ENCODE results near the gene PPP1R12A. TPM values are rescaled to one million over a fixed set of nuclear protein-coding genes. Genes with fewer than 3 reads are reported as not detected.
A peak's percentile ranks its signal among the peaks of the same experiment; 100 is the strongest.
"Not testable (repeated sequence)": the region's sequence is repeated elsewhere in the genome, so short reads cannot be mapped to it uniquely, and the experiment has no call there.

PPP1R12A gene
- total RNA-seq, 2 experiments from 2014 or later, result 72.2 to 134 TPM

GRCh38 chr12:79956896-79957295, 22.0 kb upstream of the PPP1R12A start:
- POLR2A ChIA-PET, result no interaction called here

GRCh38 chr12:79955561-79955960, 20.7 kb upstream of the PPP1R12A start:
- POLR2A ChIA-PET, result no interaction called here
- CTCF ChIA-PET, result interaction anchor here (0.7 kb wide), 1 partner anchor 20 kb away, joined by 3 read pairs; no protein-coding TSS in a partner anchor
- DNase-seq (no peak), ATAC-seq (no peak)
- Mint-ChIP-seq H3K27ac (no peak overlapping the region), H3K4me1 (no peaks in the 10 kb centered on the region), H3K9me3 (ENCODE audit: low read depth) (peaks cover 11% of the 10 kb centered on the region), H3K36me3 (ENCODE audit: low read depth) (peaks cover 3% of the 10 kb centered on the region), H3K4me3 (no peak overlapping the region), H3K27me3 (peaks cover 6% of the 10 kb centered on the region)
- intact Hi-C loops (cut with DNase I, micrococcal nuclease), result no loop called here

More at GRCh38 chr12:79956896-79957295, 22.0 kb upstream of the PPP1R12A start:
- intact Hi-C loops (cut with DNase I, micrococcal nuclease), result no loop called here
- ATAC-seq, result no peak
- Mint-ChIP-seq H3K9me3 (ENCODE audit: low read depth) (peaks cover 11% of the 10 kb centered on the region), H3K27me3 (peaks cover 6% of the 10 kb centered on the region), H3K4me3 (no peak overlapping the region), H3K27ac (no peak overlapping the region), H3K4me1 (no peaks in the 10 kb centered on the region), H3K36me3 (ENCODE audit: low read depth) (peaks cover 3% of the 10 kb centered on the region)
- CTCF ChIA-PET, result no interaction called here
- DNase-seq, result no peak

- Mint-ChIP-seq H3K27me3 (peaks cover 6% of the 10 kb centered on the region), H3K9me3 (ENCODE audit: low read depth) (peaks cover 11% of the 10 kb centered on the region), H3K36me3 (ENCODE audit: low read depth) (peaks cover 3% of the 10 kb centered on the region), H3K4me3 (no peak overlapping the region), H3K4me1 (no peaks in the 10 kb centered on the region), H3K27ac (no peak overlapping the region)
- ATAC-seq, result no peak
- no peak for DNase-seq
- ChIA-PET POLR2A (no interaction called here), CTCF (no interaction called here)
- intact Hi-C loops (cut with DNase I, micrococcal nuclease), result no loop called here
Observed at GRCh38 chr12:79954037-79954610, 19.2 kb upstream of the PPP1R12A start.

GRCh38 chr12:79949098-79949497, 14.2 kb upstream of the PPP1R12A start:
- H3K36me3 Mint-ChIP-seq (ENCODE audit: low read depth), result no peaks in the 10 kb centered on the region
- no peak for DNase-seq
- H3K27me3 Mint-ChIP-seq, result peaks cover 7% of the 10 kb centered on the region
- no peak overlapping the region for H3K27ac Mint-ChIP-seq
- ChIA-PET CTCF (interaction anchor here (1.0 kb wide), 1 partner anchor 20 kb away, joined by 3 read pairs; no protein-coding TSS in a partner anchor), POLR2A (no interaction called here)
- H3K9me3 Mint-ChIP-seq (ENCODE audit: low read depth), result peaks cover 1% of the 10 kb centered on the region
- intact Hi-C loops (cut with DNase I, micrococcal nuclease), result no loop called here
- no peak for ATAC-seq
- no peaks in the 10 kb centered on the region for H3K4me1 Mint-ChIP-seq
- H3K4me3 Mint-ChIP-seq, result no peak overlapping the region

DNA sequence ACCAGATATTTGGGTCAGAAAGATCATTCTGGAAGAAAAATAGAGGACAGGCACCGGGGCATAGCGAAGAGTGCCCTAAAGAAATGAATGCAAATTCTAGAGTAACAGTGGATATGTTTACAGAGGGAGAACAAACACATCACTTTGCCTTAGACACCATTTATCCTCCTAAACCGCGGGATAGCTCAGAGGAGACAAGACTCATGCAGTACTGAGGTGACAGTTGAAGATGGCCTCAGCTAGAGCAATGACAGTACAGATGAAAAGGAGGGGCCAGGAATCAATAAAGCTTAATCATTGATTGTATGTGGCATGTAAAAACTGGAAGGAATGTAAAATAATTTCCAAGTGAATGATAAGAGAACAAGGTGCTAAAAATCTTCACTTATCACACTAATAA, 10.5 kb upstream of the PPP1R12A start:
- CTCF ChIA-PET, result interaction anchor here (0.6 to 1.0 kb wide), 2 partner anchors 231 to 325 kb away, joined by 3 read pairs; no protein-coding TSS in a partner anchor
- no peak overlapping the region for H3K27ac Mint-ChIP-seq
- POLR2A ChIA-PET, result no interaction called here
- no peaks in the 10 kb centered on the region for H3K36me3 Mint-ChIP-seq (ENCODE audit: low read depth)
- intact Hi-C loops (cut with DNase I, micrococcal nuclease), result no loop called here
- no peak overlapping the region for H3K4me3 Mint-ChIP-seq
- H3K9me3 Mint-ChIP-seq (ENCODE audit: low read depth), result no peaks in the 10 kb centered on the region
- DNase-seq (no peak), ATAC-seq (no peak)
- no peaks in the 10 kb centered on the region for H3K4me1 Mint-ChIP-seq
- H3K27me3 Mint-ChIP-seq, result peaks cover 6% of the 10 kb centered on the region

DNA sequence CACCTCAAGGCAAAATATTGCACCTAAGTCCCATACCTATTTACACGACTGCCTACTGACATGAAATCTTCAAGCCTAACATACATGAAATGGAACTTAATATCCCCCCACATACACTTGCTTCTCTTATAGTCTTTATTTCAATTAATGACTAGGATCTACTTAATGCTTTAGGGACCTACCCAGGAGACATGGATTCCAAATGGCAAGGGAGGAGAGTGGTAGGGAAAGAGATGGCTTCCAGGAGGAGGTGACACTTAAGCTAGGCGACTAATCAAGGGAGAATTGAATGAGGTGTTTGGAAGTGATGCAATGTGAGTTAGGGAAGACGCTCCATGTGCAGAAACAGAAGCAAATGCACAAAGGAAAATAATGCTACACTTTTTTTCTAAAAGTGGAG, 9.7 kb upstream of the PPP1R12A start:
- ChIA-PET CTCF (interaction anchor here (0.6 kb wide), 1 partner anchor 325 kb away, joined by 3 read pairs; no protein-coding TSS in a partner anchor), POLR2A (no interaction called here)
- H3K4me1 Mint-ChIP-seq, result no peaks in the 10 kb centered on the region
- H3K27me3 Mint-ChIP-seq, result peaks cover 6% of the 10 kb centered on the region
- H3K27ac Mint-ChIP-seq, result no peak overlapping the region
- H3K9me3 Mint-ChIP-seq (ENCODE audit: low read depth), result no peaks in the 10 kb centered on the region
- intact Hi-C loops (cut with DNase I, micrococcal nuclease), result no loop called here
- no peak overlapping the region for H3K4me3 Mint-ChIP-seq
- no peaks in the 10 kb centered on the region for H3K36me3 Mint-ChIP-seq (ENCODE audit: low read depth)
- ATAC-seq, result no peak
- no peak for DNase-seq

GRCh38 chr12:79942846-79943245, 7.9 kb upstream of the PPP1R12A start:
- intact Hi-C loops (cut with DNase I, micrococcal nuclease); CTCF ChIA-PET; POLR2A ChIA-PET; H3K27ac Mint-ChIP-seq; H3K27me3 Mint-ChIP-seq; ATAC-seq; H3K4me3 Mint-ChIP-seq; DNase-seq; H3K36me3 Mint-ChIP-seq (ENCODE audit: low read depth); H3K9me3 Mint-ChIP-seq (ENCODE audit: low read depth); H3K4me1 Mint-ChIP-seq: not testable (repeated sequence)

DNA sequence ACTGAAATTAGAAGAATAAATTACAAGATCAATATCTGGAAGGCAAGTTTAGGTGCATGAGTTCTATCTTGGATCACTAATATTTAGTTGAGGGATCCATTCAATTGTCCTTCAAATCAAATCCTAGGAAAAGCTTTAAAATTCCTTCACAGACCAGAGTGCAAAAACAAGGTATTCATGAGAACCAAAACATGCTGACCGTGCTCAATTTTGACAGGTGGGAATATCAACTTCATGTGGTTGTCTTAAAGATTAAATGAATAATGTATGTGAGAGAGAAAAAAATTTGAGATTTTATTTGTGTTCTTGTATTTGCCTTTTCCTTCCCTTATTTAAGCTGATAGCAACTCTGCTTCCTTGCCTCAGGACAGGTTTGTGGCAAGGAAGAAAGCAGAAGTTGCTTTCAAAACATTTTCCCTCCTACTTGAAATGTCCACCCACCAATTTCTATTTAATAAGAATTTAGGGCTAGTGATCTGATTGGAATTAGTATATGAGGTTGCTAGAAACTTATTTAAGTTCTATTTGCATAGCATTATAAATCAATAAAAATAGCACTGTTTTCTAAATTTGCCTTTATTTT, 4.9 kb upstream of the PPP1R12A start:
- intact Hi-C loops (cut with DNase I, micrococcal nuclease), result no loop called here
- no peaks in the 10 kb centered on the region for H3K36me3 Mint-ChIP-seq (ENCODE audit: low read depth)
- H3K4me1 Mint-ChIP-seq, result peaks cover 11% of the 10 kb centered on the region
- DNase-seq (no peak), ATAC-seq (no peak)
- no peak overlapping the region for H3K4me3 Mint-ChIP-seq
- H3K27ac Mint-ChIP-seq, result no peak overlapping the region
- POLR2A ChIA-PET, result no interaction called here
- peaks cover 5% of the 10 kb centered on the region for H3K27me3 Mint-ChIP-seq
- H3K9me3 Mint-ChIP-seq (ENCODE audit: low read depth), result no peaks in the 10 kb centered on the region
- CTCF ChIA-PET, result interaction anchor here (0.5 kb wide), 1 partner anchor 23 kb away, joined by 3 read pairs; no protein-coding TSS in a partner anchor

DNA sequence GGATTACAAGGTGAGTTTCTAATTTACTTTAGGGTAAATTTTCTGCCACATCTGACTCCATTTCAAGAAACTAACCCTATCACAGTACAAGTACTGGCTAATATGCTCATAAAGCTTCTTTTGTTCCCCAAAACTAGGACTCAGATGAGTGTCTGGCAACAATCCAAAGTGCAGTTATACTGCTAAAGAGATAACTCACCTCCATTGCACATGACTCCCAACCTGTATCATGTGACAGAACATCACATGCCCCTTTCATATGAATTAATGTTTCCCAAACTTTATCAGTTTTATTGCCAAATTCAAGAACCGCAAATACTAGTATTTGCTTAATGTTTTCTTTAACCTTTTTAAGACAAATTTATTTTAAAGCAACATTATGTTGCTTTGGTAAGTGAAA, 3.9 kb upstream of the PPP1R12A start:
- ChIA-PET CTCF (no interaction called here), POLR2A (no interaction called here)
- Mint-ChIP-seq H3K36me3 (ENCODE audit: low read depth) (peaks cover 3% of the 10 kb centered on the region), H3K4me3 (no peak overlapping the region), H3K27ac (no peak overlapping the region), H3K9me3 (ENCODE audit: low read depth) (no peaks in the 10 kb centered on the region), H3K27me3 (no peaks in the 10 kb centered on the region), H3K4me1 (peaks cover 11% of the 10 kb centered on the region)
- ATAC-seq (no peak), DNase-seq (no peak)
- intact Hi-C loops (cut with DNase I, micrococcal nuclease), result no loop called here

DNA sequence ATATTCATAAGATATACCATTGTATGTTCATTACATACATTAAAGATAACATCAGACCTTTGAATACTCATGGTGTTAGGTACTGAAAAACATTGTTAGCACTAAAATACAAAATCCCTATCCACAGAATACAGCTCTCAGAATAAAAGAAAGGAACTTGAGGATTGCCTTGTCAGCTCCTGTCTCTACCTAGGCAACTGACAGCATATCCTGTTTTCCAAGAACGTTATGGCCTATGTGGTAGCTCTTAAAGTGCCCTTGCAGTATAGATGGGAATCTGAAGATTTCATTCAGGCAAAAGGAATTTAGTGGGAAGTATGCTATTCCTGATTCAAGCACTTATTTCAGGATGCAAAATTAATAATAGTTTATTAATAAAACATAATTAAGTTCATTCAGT, 1.8 kb upstream of the PPP1R12A start:
- POLR2A ChIA-PET, result no interaction called here
- Mint-ChIP-seq H3K9me3 (ENCODE audit: low read depth) (no peaks in the 10 kb centered on the region), H3K27ac (no peak overlapping the region), H3K4me3 (no peak overlapping the region), H3K36me3 (ENCODE audit: low read depth) (peaks cover 5% of the 10 kb centered on the region), H3K27me3 (no peaks in the 10 kb centered on the region), H3K4me1 (peaks cover 24% of the 10 kb centered on the region)
- no peak for ATAC-seq
- CTCF ChIA-PET, result interaction anchor here (0.7 to 3.1 kb wide), 3 partner anchors 12 to 235 kb away, joined by 3 to 8 read pairs (median 4); no protein-coding TSS in a partner anchor
- DNase-seq, result no peak
- intact Hi-C loops (cut with DNase I, micrococcal nuclease), result no loop called here

- ATAC-seq (peak; percentile 5), DNase-seq (no peak)
- Mint-ChIP-seq H3K36me3 (ENCODE audit: low read depth) (peaks cover 5% of the 10 kb centered on the region), H3K27ac (peak overlapping the region; percentile 96), H3K9me3 (ENCODE audit: low read depth) (no peaks in the 10 kb centered on the region), H3K4me1 (peaks cover 29% of the 10 kb centered on the region), H3K27me3 (no peaks in the 10 kb centered on the region), H3K4me3 (peak overlapping the region; percentile 95)
- intact Hi-C loops (cut with DNase I, micrococcal nuclease), result loop anchor here (2.0 kb wide), 2 partner anchors 49 to 251 kb away; no protein-coding TSS in a partner anchor
- CTCF ChIA-PET, result interaction anchor here (3.1 kb wide), 1 partner anchor 48 kb away, joined by 8 read pairs; no protein-coding TSS in a partner anchor
- POLR2A ChIA-PET, result no interaction called here
Observed at GRCh38 chr12:79935624-79936345, 888 bp upstream of the PPP1R12A start.

Data from activated CD4-positive, alpha-beta T cell treated with anti-CD3 and anti-CD28 coated beads for 36 hours (primary cell).